ENCODE data around the gene CNTNAP2. TPM values are rescaled to one million over a fixed set of nuclear protein-coding genes. Genes with fewer than 3 reads are reported as not detected.

Gene CNTNAP2
- total and polyA plus RNA-seq, 4 donors, result 0.14 to 2.3 (median 1.1) TPM

GRCh38 chr7:146889806-146890555 is 773.4 kb downstream of the CNTNAP2 start (continued):
- no peak for TF ChIP-seq CTCF (IDR thresholded peaks at IDR 0.05; ENCODE audit: low read depth, low read length, missing input control)
- no peak for TF ChIP-seq SP1 (IDR thresholded peaks at IDR 0.05)
- TF ChIP-seq TAF1 (conservative IDR thresholded peaks at IDR 0.05), result no peak

- Histone ChIP-seq H3K27ac (ENCODE audit: low read depth in 1 of 2, low read length in 2 of 2) (no peak overlapping the region), H3K4me3 (ENCODE audit: low read depth in 1 of 3, low read length in 3 of 3) (no peak overlapping the region), H3K9ac (ENCODE audit: low read depth in 1 of 2, low read length in 2 of 2) (no peak overlapping the region), H3K4me1 (ENCODE audit: control insufficient read depth in 4 of 4, insufficient read depth in 4 of 4, low read length in 3 of 4) (no peaks in the 10 kb centered on the region), H3K27me3 (ENCODE audit: control insufficient read depth in 4 of 4, insufficient read depth in 4 of 4, low read length in 3 of 4) (no peaks in the 10 kb centered on the region), H3K9me3 (ENCODE audit: control insufficient read depth in 4 of 4, low read length in 3 of 4) (no peaks in the 10 kb centered on the region), H3K36me3 (ENCODE audit: control insufficient read depth in 4 of 4, insufficient read depth in 3 of 4, low read depth in 1 of 4, low read length in 3 of 4) (no peaks in the 10 kb centered on the region)
- 52% methylated on average over 2 of the region's 2 CpGs for WGBS
- TF ChIP-seq NR2F2 (IDR thresholded peaks at IDR 0.05) (no peak), MAX (IDR thresholded peaks at IDR 0.05) (no peak), ATF3 (IDR thresholded peaks at IDR 0.05) (no peak), FOXA1 (IDR thresholded peaks at IDR 0.05) (no peak), YY1 (IDR thresholded peaks at IDR 0.05) (no peak), ZBTB33 (IDR thresholded peaks at IDR 0.05) (no peak), GABPA (IDR thresholded peaks at IDR 0.05 in 1 of 2, conservative IDR thresholded peaks at IDR 0.05 in 1 of 2) (no peak), TAF1 (conservative IDR thresholded peaks at IDR 0.05) (no peak), FOXA2 (IDR thresholded peaks at IDR 0.05) (no peak), HNF4G (IDR thresholded peaks at IDR 0.05) (no peak)
- DNase-seq (ENCODE audit: low spot score), result no peak
Measured at GRCh38 chr7:146892151-146892550, 775.5 kb downstream of the CNTNAP2 start.

- H3K4me3 ChIP-seq (ENCODE audit: low read depth in 1 of 3, low read length in 3 of 3), result no peak overlapping the region
- WGBS, result 70% methylated on average over 3 of the region's 3 CpGs
Measured at GRCh38 chr7:146894927-146895326, 778.3 kb downstream of the CNTNAP2 start.

More at GRCh38 chr7:146894927-146895326, 778.3 kb downstream of the CNTNAP2 start:
- Histone ChIP-seq H3K36me3 (ENCODE audit: control insufficient read depth in 4 of 4, insufficient read depth in 3 of 4, low read depth in 1 of 4, low read length in 3 of 4) (no peaks in the 10 kb centered on the region), H3K4me1 (ENCODE audit: control insufficient read depth in 4 of 4, insufficient read depth in 4 of 4, low read length in 3 of 4) (no peaks in the 10 kb centered on the region), H3K27ac (ENCODE audit: low read depth in 1 of 2, low read length in 2 of 2) (no peak overlapping the region), H3K9me3 (ENCODE audit: control insufficient read depth in 4 of 4, low read length in 3 of 4) (no peaks in the 10 kb centered on the region), H3K9ac (ENCODE audit: low read depth in 1 of 2, low read length in 2 of 2) (no peak overlapping the region), H3K27me3 (ENCODE audit: control insufficient read depth in 4 of 4, insufficient read depth in 4 of 4, low read length in 3 of 4) (no peaks in the 10 kb centered on the region)
- DNase-seq (ENCODE audit: low spot score), result no peak
- no peak for TF ChIP-seq FOXA1 (IDR thresholded peaks at IDR 0.05)
- no peak for TF ChIP-seq YY1 (IDR thresholded peaks at IDR 0.05)
- no peak for TF ChIP-seq ATF3 (IDR thresholded peaks at IDR 0.05)
- no peak for TF ChIP-seq HNF4G (IDR thresholded peaks at IDR 0.05)
- no peak for TF ChIP-seq RAD21 (IDR thresholded peaks at IDR 0.05)
- no peak for TF ChIP-seq RXRA (IDR thresholded peaks at IDR 0.05)
- TF ChIP-seq CTCF (IDR thresholded peaks at IDR 0.05; ENCODE audit: low read depth, low read length, missing input control), result no peak
- no peak for TF ChIP-seq JUND (IDR thresholded peaks at IDR 0.05)
- no peak for TF ChIP-seq GABPA (IDR thresholded peaks at IDR 0.05 in 1 of 2, conservative IDR thresholded peaks at IDR 0.05 in 1 of 2)
- TF ChIP-seq HNF4A (conservative IDR thresholded peaks at IDR 0.05), result no peak
- no peak for TF ChIP-seq MAX (IDR thresholded peaks at IDR 0.05)
- no peak for TF ChIP-seq FOXA2 (IDR thresholded peaks at IDR 0.05)
